ENCODE data around the gene SLC17A7. TPM values are rescaled to one million over a fixed set of nuclear protein-coding genes. Genes with fewer than 3 reads are reported as not detected.
"Not testable (repeated sequence)": the region's sequence is repeated elsewhere in the genome, so short reads cannot be mapped to it uniquely, and the experiment has no call there.

The SLC17A7 gene
- total and polyA plus RNA-seq, 9 donors = 0.15 to 2.5 (median 0.19) TPM; not detected in 2

DNA sequence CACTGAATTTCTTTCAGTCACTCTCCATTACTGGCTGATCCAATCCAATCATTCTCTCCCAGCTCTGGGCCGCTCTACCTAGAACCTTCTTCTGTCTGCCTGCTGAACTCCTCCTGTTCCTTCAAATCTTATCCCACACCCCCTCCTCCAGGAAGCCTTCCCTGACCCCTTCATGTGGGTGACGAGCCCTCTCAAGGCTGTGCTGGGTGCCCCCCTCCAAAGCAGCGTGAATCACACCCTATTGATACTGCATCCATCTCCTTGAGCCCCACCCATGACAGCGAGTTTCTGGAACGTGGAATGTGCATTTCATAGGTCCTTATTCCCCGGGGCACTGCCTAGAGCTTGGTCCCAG is 7.1 kb upstream of the SLC17A7 start:
- Histone ChIP-seq H3K9me3 (no peaks in the 10 kb centered on the region), H3K27me3 (no peaks in the 10 kb centered on the region), H3K27ac (no peak overlapping the region), H3K4me1 (ENCODE audit: insufficient read depth) (no peaks in the 10 kb centered on the region), H3K4me3 (no peak overlapping the region), H3K36me3 (no peaks in the 10 kb centered on the region)
- intact Hi-C loops (cut with DNase I) = loop anchor here in 1 of 4 donors (10.0 kb wide), 1 partner anchor 84 kb away; the partner anchor contains the start of genes DKKL1 and TEAD2
- TF ChIP-seq POLR2A (IDR thresholded peaks at IDR 0.05) = no peak
- TF ChIP-seq EP300 (IDR thresholded peaks at IDR 0.05) = no peak
- DNase-seq = no peak
- WGBS, 3 donors = 87 to 93% (median 88%) methylated on average over 6 of the region's 6 CpGs

DNA sequence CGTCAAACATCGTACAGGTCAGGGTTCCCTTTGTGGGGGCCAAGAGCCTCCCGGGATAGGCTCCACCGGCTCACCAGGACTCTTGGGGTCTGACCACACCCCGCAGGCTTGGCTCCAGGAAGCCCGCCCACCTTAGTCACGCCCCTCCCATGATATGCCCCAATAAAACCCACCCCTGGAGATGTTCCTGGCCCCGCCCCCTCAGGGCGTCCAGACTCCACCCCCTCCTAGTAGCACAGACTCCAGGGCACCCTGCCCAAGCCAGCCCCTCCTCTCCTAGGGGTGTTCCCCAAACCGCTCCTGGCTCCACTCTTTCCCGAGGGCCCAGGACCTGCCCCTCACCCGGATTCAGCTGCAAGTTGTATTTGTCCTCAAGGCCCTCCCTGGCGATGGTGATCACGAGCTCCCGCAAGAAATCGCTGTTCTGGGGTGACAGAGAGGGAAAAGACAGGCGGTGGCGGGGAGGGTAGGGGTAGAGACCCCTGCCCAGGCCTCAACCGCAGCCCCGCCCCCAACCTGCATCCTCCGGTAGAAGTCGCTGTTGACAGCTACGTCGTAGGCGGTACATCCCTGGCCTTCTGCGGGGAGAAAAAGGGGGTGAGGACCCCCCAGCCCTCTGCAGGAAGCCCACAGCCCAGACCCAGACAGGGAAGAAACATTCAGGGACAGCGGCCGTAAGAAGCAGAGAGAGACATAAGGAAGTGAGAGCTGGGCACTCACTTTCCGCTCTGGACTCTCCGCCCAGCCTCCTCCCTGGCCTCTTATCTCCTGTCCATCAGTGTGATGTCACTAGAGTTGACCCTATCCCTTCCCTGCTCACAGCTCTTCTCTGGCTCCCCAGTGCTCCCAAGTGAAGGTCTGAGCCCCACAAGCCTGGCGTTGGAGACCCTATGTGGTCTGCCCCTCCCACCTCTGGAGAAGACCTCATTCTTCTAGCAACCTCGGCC is 6.4 kb upstream of the SLC17A7 start:
- no peaks in the 10 kb centered on the region for H3K9me3 ChIP-seq
- no peaks in the 10 kb centered on the region for H3K4me1 ChIP-seq (ENCODE audit: insufficient read depth)
- no peak overlapping the region for H3K27ac ChIP-seq
- 50 to 60% (median 52%) methylated on average over 32 of the region's 32 CpGs for WGBS, 3 donors
- H3K4me3 ChIP-seq = no peak overlapping the region
- intact Hi-C loops (cut with DNase I) = loop anchor here in 1 of 4 donors (10.0 kb wide), 1 partner anchor 83 kb away; the partner anchor contains the start of genes DKKL1 and TEAD2
- H3K36me3 ChIP-seq = no peaks in the 10 kb centered on the region
- H3K27me3 ChIP-seq = no peaks in the 10 kb centered on the region
- TF ChIP-seq POLR2A (IDR thresholded peaks at IDR 0.05) (no peak), EP300 (IDR thresholded peaks at IDR 0.05) (no peak)
- TF ChIP-seq, protein P1, sequence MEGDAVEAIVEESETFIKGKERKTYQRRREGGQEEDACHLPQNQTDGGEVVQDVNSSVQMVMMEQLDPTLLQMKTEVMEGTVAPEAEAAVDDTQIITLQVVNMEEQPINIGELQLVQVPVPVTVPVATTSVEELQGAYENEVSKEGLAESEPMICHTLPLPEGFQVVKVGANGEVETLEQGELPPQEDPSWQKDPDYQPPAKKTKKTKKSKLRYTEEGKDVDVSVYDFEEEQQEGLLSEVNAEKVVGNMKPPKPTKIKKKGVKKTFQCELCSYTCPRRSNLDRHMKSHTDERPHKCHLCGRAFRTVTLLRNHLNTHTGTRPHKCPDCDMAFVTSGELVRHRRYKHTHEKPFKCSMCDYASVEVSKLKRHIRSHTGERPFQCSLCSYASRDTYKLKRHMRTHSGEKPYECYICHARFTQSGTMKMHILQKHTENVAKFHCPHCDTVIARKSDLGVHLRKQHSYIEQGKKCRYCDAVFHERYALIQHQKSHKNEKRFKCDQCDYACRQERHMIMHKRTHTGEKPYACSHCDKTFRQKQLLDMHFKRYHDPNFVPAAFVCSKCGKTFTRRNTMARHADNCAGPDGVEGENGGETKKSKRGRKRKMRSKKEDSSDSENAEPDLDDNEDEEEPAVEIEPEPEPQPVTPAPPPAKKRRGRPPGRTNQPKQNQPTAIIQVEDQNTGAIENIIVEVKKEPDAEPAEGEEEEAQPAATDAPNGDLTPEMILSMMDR (IDR thresholded peaks at IDR 0.05) = no peak
- peak; percentile 54 to 80 (median 67) for DNase-seq

DNA sequence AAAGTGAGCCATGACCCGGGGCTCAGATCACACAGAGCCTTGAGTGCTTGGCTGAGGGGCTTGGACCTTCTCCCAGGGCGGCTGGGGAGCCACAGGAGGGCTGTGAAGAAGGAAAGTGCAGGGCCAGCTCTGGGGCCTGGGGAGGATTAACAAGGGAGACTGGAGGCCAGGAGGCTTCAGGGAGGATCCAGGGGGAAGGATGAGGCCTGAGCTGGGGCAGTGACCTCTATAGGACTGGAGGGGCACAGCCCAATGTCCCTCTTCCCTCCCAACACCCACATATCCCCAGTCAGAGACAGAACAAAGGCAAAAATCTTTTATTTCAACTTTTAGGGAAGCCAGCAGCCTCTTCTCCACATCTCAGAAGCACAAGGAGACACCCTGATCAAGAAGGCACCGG is 4.7 kb upstream of the SLC17A7 start:
- intact Hi-C loops (cut with DNase I) = loop anchor here in 1 of 4 donors (10.0 kb wide), 1 partner anchor 81 kb away; the partner anchor contains the start of genes DKKL1 and TEAD2
- 62 to 85% (median 64%) methylated on average over 3 of the region's 3 CpGs for WGBS, 3 donors
- TF ChIP-seq, protein P1 (IDR thresholded peaks at IDR 0.05) = no peak
- TF ChIP-seq POLR2A (IDR thresholded peaks at IDR 0.05) = no peak
- TF ChIP-seq EP300 (IDR thresholded peaks at IDR 0.05) = no peak

DNA sequence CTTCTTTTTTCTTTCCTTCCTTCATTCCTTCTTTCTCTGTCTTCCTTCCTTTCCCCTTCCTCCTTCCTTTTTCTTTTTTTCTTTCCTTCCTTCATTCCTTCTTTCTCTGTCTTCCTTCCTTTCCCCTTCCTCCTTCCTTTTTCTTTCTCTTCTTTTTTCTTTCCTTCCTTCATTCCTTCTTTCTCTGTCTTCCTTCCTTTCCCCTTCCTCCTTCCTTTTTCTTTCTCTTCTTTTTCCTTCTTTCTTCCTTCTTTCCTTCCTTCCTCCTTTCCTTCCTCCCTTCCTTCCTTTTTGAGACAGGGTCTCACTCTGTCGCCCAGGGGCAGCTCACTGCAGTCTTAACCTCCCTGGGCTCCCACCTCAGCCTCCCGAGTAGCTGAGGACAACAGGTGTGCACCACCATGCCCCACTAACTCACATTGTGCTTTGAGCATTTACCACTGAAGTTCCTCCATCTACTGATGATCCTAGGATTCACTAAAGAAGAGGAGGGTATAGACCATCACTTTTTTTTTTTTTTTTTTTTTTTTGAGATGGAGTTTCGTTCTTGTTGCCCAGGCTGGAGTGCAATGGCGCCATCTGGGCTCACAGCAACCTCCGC is 2.9 kb upstream of the SLC17A7 start:
- not testable (repeated sequence) for H3K4me3 ChIP-seq; H3K27ac ChIP-seq; H3K36me3 ChIP-seq; H3K27me3 ChIP-seq; H3K9me3 ChIP-seq; H3K4me1 ChIP-seq (ENCODE audit: insufficient read depth); DNase-seq
- 48 to 75% (median 50%) methylated on average over 5 of the region's 5 CpGs for WGBS, 3 donors
- intact Hi-C loops (cut with DNase I) = loop anchor here in 3 of 4 donors (5.0 to 10.0 kb wide), 2 partner anchors 79 to 217 kb away; partner anchors contain the start of genes DKKL1 (in 1 of the 3) and TEAD2 (in 1 of the 3)

More for the DNA sequence above, 4.7 kb upstream of the SLC17A7 start:
- H3K9me3 ChIP-seq = no peaks in the 10 kb centered on the region
- H3K4me3 ChIP-seq = no peak overlapping the region
- no peaks in the 10 kb centered on the region for H3K36me3 ChIP-seq
- DNase-seq = no peak
- no peaks in the 10 kb centered on the region for H3K27me3 ChIP-seq
- H3K27ac ChIP-seq = no peak overlapping the region
- no peaks in the 10 kb centered on the region for H3K4me1 ChIP-seq (ENCODE audit: insufficient read depth)

DNA sequence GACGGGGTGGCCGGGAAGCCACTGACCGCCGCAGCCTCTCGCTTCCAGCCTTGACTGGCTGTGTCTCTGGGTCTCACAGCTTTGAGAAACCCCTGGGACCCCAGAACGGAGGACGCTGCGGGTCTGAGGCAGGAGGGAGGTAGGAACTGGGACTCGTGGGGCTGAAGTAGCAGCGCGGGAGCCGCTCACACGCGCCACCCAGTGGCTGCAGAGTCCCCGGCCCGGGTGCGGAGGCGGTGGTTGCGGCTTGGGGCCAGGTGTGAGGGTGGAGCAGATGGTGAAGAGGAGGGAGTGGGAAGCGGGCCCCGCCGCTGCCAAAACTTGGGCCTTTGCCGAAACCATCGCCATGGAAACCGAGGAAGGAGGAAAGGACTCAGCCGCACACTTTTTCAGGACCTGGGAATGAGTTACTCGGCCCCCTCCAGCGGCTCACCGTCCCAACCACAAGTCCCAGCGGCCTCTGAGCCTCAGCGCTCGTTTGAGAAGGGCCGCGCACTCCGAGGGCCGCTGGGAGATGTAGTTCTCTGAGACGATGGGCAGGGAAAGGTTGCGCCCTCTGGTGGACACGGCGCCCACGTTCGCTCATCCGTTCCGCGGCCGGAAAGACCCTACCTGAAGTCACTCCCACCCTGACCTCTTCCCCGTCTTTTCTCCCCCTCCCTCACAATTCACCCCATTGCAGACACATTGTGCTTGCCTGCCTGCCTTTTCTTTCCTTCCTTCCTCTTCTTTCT is 2.2 kb upstream of the SLC17A7 start:
- intact Hi-C loops (cut with DNase I) = loop anchor here in 3 of 4 donors (2.0 to 10.0 kb wide), 3 partner anchors 53 to 216 kb away; partner anchors contain the start of genes DKKL1 (in 1 of the 3) and TEAD2 (in 1 of the 3)
- Histone ChIP-seq H3K36me3 (no peaks in the 10 kb centered on the region), H3K9me3 (no peaks in the 10 kb centered on the region), H3K27ac (peak overlapping the region in 1 of 2 donors; percentile 3), H3K27me3 (no peaks in the 10 kb centered on the region), H3K4me1 (ENCODE audit: insufficient read depth) (no peaks in the 10 kb centered on the region), H3K4me3 (peak overlapping the region; percentile 55)
- peak; percentile 93 to 96 (median 95) for DNase-seq
- WGBS, 3 donors = 0 to 1% (median 1%) methylated on average over 45 to 47 of the region's 47 CpGs
- TF ChIP-seq, protein P1 (IDR thresholded peaks at IDR 0.05) = peak; percentile 89 to 99 (median 90)
- no peak for TF ChIP-seq EP300 (IDR thresholded peaks at IDR 0.05)
- peak; percentile 16 for TF ChIP-seq POLR2A (IDR thresholded peaks at IDR 0.05)

Measured in ovary (tissue), 9 donors.